ENCODE results near the gene SEMA3D. TPM values are rescaled to one million over a fixed set of nuclear protein-coding genes. Genes with fewer than 3 reads are reported as not detected.

The SEMA3D gene
- total RNA-seq, 1 donor from 2014 or later = 9.1 TPM

GRCh38 chr7:85060696-85061095 lies 126.2 kb downstream of the SEMA3D start:
- H3K4me3 Mint-ChIP-seq (ENCODE audit: unreplicated experiment) = no peak overlapping the region

DNA sequence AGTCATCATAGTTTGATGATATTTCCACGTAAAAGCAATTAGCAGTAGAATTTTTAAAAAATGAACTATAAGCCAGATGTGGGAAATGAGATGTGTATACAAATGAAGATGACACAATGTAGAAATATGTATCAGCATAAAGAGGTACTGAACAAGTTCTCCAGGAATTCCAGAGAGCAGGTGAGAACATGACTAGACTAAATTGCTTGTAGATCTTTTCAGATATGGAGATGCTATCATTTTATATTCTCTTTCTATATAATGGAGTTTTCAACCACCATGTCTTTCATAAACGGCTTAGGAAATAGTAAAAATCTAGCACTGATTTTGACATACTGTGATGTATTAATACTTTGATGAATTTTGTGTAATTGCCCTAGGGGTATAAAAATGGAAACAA lies 130.9 kb downstream of the SEMA3D start:
- no peaks in the 10 kb centered on the region for H3K9me3 ChIP-seq (ENCODE audit: insufficient read depth, low read depth, low read length)
- no peak overlapping the region for H3K4me3 Mint-ChIP-seq (ENCODE audit: unreplicated experiment)
- no peak overlapping the region for H3K27ac Mint-ChIP-seq (ENCODE audit: unreplicated experiment)
- no peak overlapping the region for H3K9ac ChIP-seq (ENCODE audit: low read length)
- no peaks in the 10 kb centered on the region for H3K4me1 ChIP-seq (ENCODE audit: insufficient read depth, low read length)
- no peaks in the 10 kb centered on the region for H3K79me2 ChIP-seq (ENCODE audit: insufficient read depth, low read length)
- H3K4me3 ChIP-seq (ENCODE audit: insufficient read depth, low read depth, low read length) = no peak overlapping the region
- H4K20me1 ChIP-seq (ENCODE audit: insufficient read depth, low read length) = no peaks in the 10 kb centered on the region
- no peak overlapping the region for H3K27ac ChIP-seq (ENCODE audit: low read depth, low read length)
- DNase-seq (ENCODE audit: low read depth) = no peak
- H3K9me3 Mint-ChIP-seq (ENCODE audit: unreplicated experiment) = no peaks in the 10 kb centered on the region
- no peak for TF ChIP-seq EZH2 (IDR thresholded peaks at IDR 0.05; ENCODE audit: insufficient read depth, low read length)
- no peak for TF ChIP-seq CTCF (IDR thresholded peaks at IDR 0.05; ENCODE audit: insufficient read depth, low read depth, low read length)
- H2AFZ ChIP-seq (ENCODE audit: low read depth, low read length) = no peak overlapping the region
- H3K4me1 Mint-ChIP-seq (ENCODE audit: low read depth, unreplicated experiment) = no peaks in the 10 kb centered on the region
- no peaks in the 10 kb centered on the region for H3K27me3 ChIP-seq (ENCODE audit: insufficient read depth, low read length)
- no peaks in the 10 kb centered on the region for H3K27me3 Mint-ChIP-seq (ENCODE audit: low read depth, unreplicated experiment)
- H3K36me3 ChIP-seq (ENCODE audit: insufficient read depth, low read length) = no peaks in the 10 kb centered on the region
- FAIRE-seq = no peak
- H3K36me3 Mint-ChIP-seq (ENCODE audit: low read depth, unreplicated experiment) = no peaks in the 10 kb centered on the region
- H3K4me2 ChIP-seq (ENCODE audit: low read length) = no peak overlapping the region

More at GRCh38 chr7:85060696-85061095, 126.2 kb downstream of the SEMA3D start:
- no peaks in the 10 kb centered on the region for H3K27me3 ChIP-seq (ENCODE audit: insufficient read depth, low read length)
- TF ChIP-seq EZH2 (IDR thresholded peaks at IDR 0.05; ENCODE audit: insufficient read depth, low read length) = no peak
- no peak for TF ChIP-seq CTCF (IDR thresholded peaks at IDR 0.05; ENCODE audit: insufficient read depth, low read depth, low read length)
- H4K20me1 ChIP-seq (ENCODE audit: insufficient read depth, low read length) = no peaks in the 10 kb centered on the region
- no peak overlapping the region for H3K27ac ChIP-seq (ENCODE audit: low read depth, low read length)
- H3K27me3 Mint-ChIP-seq (ENCODE audit: low read depth, unreplicated experiment) = no peaks in the 10 kb centered on the region
- H3K36me3 Mint-ChIP-seq (ENCODE audit: low read depth, unreplicated experiment) = no peaks in the 10 kb centered on the region
- H2AFZ ChIP-seq (ENCODE audit: low read depth, low read length) = no peak overlapping the region
- no peaks in the 10 kb centered on the region for H3K79me2 ChIP-seq (ENCODE audit: insufficient read depth, low read length)
- no peak overlapping the region for H3K4me2 ChIP-seq (ENCODE audit: low read length)
- H3K4me3 ChIP-seq (ENCODE audit: insufficient read depth, low read depth, low read length) = no peak overlapping the region
- H3K9me3 ChIP-seq (ENCODE audit: insufficient read depth, low read depth, low read length) = no peaks in the 10 kb centered on the region
- no peak for DNase-seq (ENCODE audit: low read depth)
- no peak overlapping the region for H3K9ac ChIP-seq (ENCODE audit: low read length)
- H3K27ac Mint-ChIP-seq (ENCODE audit: unreplicated experiment) = no peak overlapping the region
- H3K36me3 ChIP-seq (ENCODE audit: insufficient read depth, low read length) = no peaks in the 10 kb centered on the region
- H3K4me1 ChIP-seq (ENCODE audit: insufficient read depth, low read length) = no peaks in the 10 kb centered on the region
- H3K4me1 Mint-ChIP-seq (ENCODE audit: low read depth, unreplicated experiment) = peaks cover 5% of the 10 kb centered on the region
- no peaks in the 10 kb centered on the region for H3K9me3 Mint-ChIP-seq (ENCODE audit: unreplicated experiment)
- no peak for FAIRE-seq

GRCh38 chr7:85055196-85055595 lies 131.7 kb downstream of the SEMA3D start:
- H2AFZ ChIP-seq (ENCODE audit: low read depth, low read length) = no peak overlapping the region
- H3K36me3 Mint-ChIP-seq (ENCODE audit: low read depth, unreplicated experiment) = no peaks in the 10 kb centered on the region
- H3K4me2 ChIP-seq (ENCODE audit: low read length) = no peak overlapping the region
- H3K36me3 ChIP-seq (ENCODE audit: insufficient read depth, low read length) = no peaks in the 10 kb centered on the region
- H3K27me3 ChIP-seq (ENCODE audit: insufficient read depth, low read length) = no peaks in the 10 kb centered on the region
- TF ChIP-seq EZH2 (IDR thresholded peaks at IDR 0.05; ENCODE audit: insufficient read depth, low read length) = no peak
- TF ChIP-seq CTCF (IDR thresholded peaks at IDR 0.05; ENCODE audit: insufficient read depth, low read depth, low read length) = no peak
- H3K9me3 Mint-ChIP-seq (ENCODE audit: unreplicated experiment) = no peaks in the 10 kb centered on the region
- no peaks in the 10 kb centered on the region for H3K4me1 ChIP-seq (ENCODE audit: insufficient read depth, low read length)
- no peaks in the 10 kb centered on the region for H3K79me2 ChIP-seq (ENCODE audit: insufficient read depth, low read length)
- H3K27me3 Mint-ChIP-seq (ENCODE audit: low read depth, unreplicated experiment) = no peaks in the 10 kb centered on the region
- H3K4me3 Mint-ChIP-seq (ENCODE audit: unreplicated experiment) = no peak overlapping the region
- no peaks in the 10 kb centered on the region for H4K20me1 ChIP-seq (ENCODE audit: insufficient read depth, low read length)
- DNase-seq (ENCODE audit: low read depth) = no peak
- H3K4me1 Mint-ChIP-seq (ENCODE audit: low read depth, unreplicated experiment) = no peaks in the 10 kb centered on the region
- no peak overlapping the region for H3K9ac ChIP-seq (ENCODE audit: low read length)
- no peak overlapping the region for H3K27ac ChIP-seq (ENCODE audit: low read depth, low read length)
- H3K9me3 ChIP-seq (ENCODE audit: insufficient read depth, low read depth, low read length) = no peaks in the 10 kb centered on the region
- H3K27ac Mint-ChIP-seq (ENCODE audit: unreplicated experiment) = no peak overlapping the region
- FAIRE-seq = no peak
- no peak overlapping the region for H3K4me3 ChIP-seq (ENCODE audit: insufficient read depth, low read depth, low read length)
